K562 (cell line): Measurements from ENCODE around the gene GDF7. TPM values are rescaled to one million over a fixed set of nuclear protein-coding genes. Genes with fewer than 3 reads are reported as not detected.

Experiments used
- ARHGAP35 ChIP-seq: fragments of 450-650 bp; IDR thresholded peaks from 2 replicates; pipeline ENCODE4 v1.6.1; 2018; ENCODE audit not compliant: partially characterized antibody
- CBX1 ChIP-seq: sonication (generic); IDR thresholded peaks from 2 replicates; pipeline ENCODE4 v1.6.1; 2016; ENCODE audit warnings: antibody characterized with exemption, low read depth, mild to moderate bottlenecking
- CHD4 ChIP-seq: fragments of 200-600 bp; sonication (generic); IDR thresholded peaks from 3 replicates; pipeline ENCODE4 v1.6.1; 2012; ENCODE audit warnings: low read depth, mild to moderate bottlenecking, mixed read lengths, low read length, inconsistent platforms; ENCODE audit not compliant: insufficient read depth, insufficient replicate concordance, poor library complexity, severe bottlenecking
- CREM ChIP-seq: IDR thresholded peaks from 2 replicates; pipeline ENCODE4 v1.6.1; 2014; ENCODE audit warnings: antibody characterized with exemption, low read depth
- HIVEP1 ChIP-seq: fragments of 250-450 bp; sonication (Bioruptor Pico); IDR thresholded peaks from 2 replicates; pipeline ENCODE4 v1.4.0; 2020; ENCODE audit warnings: mild to moderate bottlenecking
- HMG20B ChIP-seq: fragments of 250-450 bp; sonication (Bioruptor Pico); IDR thresholded peaks from 2 replicates; pipeline ENCODE4 v1.5.0; 2021; ENCODE audit warnings: mild to moderate bottlenecking
- ILK ChIP-seq: fragments of 450-650 bp; IDR thresholded peaks from 2 replicates; pipeline ENCODE4 v1.6.1; 2016; ENCODE audit warnings: missing genetic modification characterization, low read depth, mild to moderate bottlenecking, missing compliant biosample characterization, moderate library complexity, borderline replicate concordance
- KAT8 ChIP-seq: fragments of 450-650 bp; IDR thresholded peaks from 2 replicates; pipeline ENCODE4 v1.6.1; 2016; ENCODE audit warnings: low read depth, mild to moderate bottlenecking
- NFIX ChIP-seq: fragments of 250-450 bp; sonication (Bioruptor Pico); IDR thresholded peaks from 2 replicates; pipeline ENCODE4 v1.4.0; 2020; ENCODE audit warnings: low read depth, mild to moderate bottlenecking, moderate library complexity
- PTTG1 ChIP-seq: fragments of 450-650 bp; IDR thresholded peaks from 2 replicates; pipeline ENCODE4 v1.6.1; 2016; ENCODE audit warnings: low read depth, mild to moderate bottlenecking, missing genetic modification characterization, missing compliant biosample characterization
- SMAD2 ChIP-seq: fragments of 150-350 bp; IDR thresholded peaks from 2 replicates; pipeline ENCODE4 v1.6.1; 2014; ENCODE audit warnings: low read depth, mild to moderate bottlenecking, low read length
- ZNF121 ChIP-seq: sonication (generic); formaldehyde crosslinking; conservative IDR thresholded peaks from 2 replicates; pipeline ENCODE4 v1.8.0; 2022; ENCODE audit warnings: missing genetic modification reagents
- ZNF77 ChIP-seq: fragments of 250-450 bp; sonication (Bioruptor Pico); IDR thresholded peaks from 2 replicates; pipeline ENCODE4 v1.5.0; 2020
- polyA plus RNA-seq, 8 experiments: library from polyadenylated mRNA; depleted of rRNA in 4 of 8; stranded (reverse) in 5 of 8; unstranded in 3 of 8; fragments of >200 nt; fragmentation: Nextera tagmentation in 2 of 8; fragmentation: Illumina TruSeq in 1 of 8; extraction: Ambion mirVana in 2 of 8; extraction: Trizol in 1 of 8; gene quantifications; 2 replicates each; pipeline versions ENCODE4 v1.2.1 to v1.2.3, GENCODE V29; 2011 to 2014; ENCODE audit warnings: inconsistent platforms in 1 of 8, missing spikeins in 1 of 8
- total RNA-seq, 7 experiments: library from RNA; depleted of rRNA in 6 of 7; stranded (reverse); fragments of >200 nt in 6 of 7; fragmentation: Illumina TruSeq in 2 of 7; extraction: Trizol in 2 of 7; gene quantifications; 2 replicates each; pipeline versions ENCODE4 v1.2.1 to v1.2.3, GENCODE V29; 2011 to 2021; ENCODE audit warnings: low replicate concordance in 1 of 7
- TF ChIP-seq, protein P1 (sequence below): fragments of 250-450 bp; sonication (Bioruptor Pico); IDR thresholded peaks from 2 replicates; pipeline ENCODE4 v1.4.0; 2020
- TF ChIP-seq, protein P2 (sequence below): fragments of 450-650 bp; conservative IDR thresholded peaks from 2 replicates; pipeline ENCODE4 v1.6.1; 2016; ENCODE audit warnings: missing genetic modification characterization, low read depth, mild to moderate bottlenecking, missing compliant biosample characterization, moderate library complexity
- TF ChIP-seq, protein P3 (sequence below): fragments of 450-650 bp; IDR thresholded peaks from 2 replicates; pipeline ENCODE4 v1.6.1; 2016; ENCODE audit warnings: low read depth, mild to moderate bottlenecking, moderate library complexity
- TF ChIP-seq, protein P4 (sequence below), 2 experiments: fragments of 450-650 bp in 1 of 2; sonication (generic) in 1 of 2; formaldehyde crosslinking in 1 of 2; IDR thresholded peaks in 1 of 2; conservative IDR thresholded peaks in 1 of 2; 2 replicates each; pipeline versions ENCODE4 v1.6.1 to v1.8.1; 2016 to 2023; ENCODE audit warnings: mild to moderate bottlenecking in 2 of 2, moderate library complexity in 2 of 2, inconsistent platforms in 1 of 2, missing genetic modification reagents in 1 of 2

GDF7 gene
- total and polyA plus RNA-seq, 9 of the 15 experiments (the other 6 are each of a cell fraction or from before 2014, with no cell fraction given): 0.01 TPM; not detected in 7

DNA sequence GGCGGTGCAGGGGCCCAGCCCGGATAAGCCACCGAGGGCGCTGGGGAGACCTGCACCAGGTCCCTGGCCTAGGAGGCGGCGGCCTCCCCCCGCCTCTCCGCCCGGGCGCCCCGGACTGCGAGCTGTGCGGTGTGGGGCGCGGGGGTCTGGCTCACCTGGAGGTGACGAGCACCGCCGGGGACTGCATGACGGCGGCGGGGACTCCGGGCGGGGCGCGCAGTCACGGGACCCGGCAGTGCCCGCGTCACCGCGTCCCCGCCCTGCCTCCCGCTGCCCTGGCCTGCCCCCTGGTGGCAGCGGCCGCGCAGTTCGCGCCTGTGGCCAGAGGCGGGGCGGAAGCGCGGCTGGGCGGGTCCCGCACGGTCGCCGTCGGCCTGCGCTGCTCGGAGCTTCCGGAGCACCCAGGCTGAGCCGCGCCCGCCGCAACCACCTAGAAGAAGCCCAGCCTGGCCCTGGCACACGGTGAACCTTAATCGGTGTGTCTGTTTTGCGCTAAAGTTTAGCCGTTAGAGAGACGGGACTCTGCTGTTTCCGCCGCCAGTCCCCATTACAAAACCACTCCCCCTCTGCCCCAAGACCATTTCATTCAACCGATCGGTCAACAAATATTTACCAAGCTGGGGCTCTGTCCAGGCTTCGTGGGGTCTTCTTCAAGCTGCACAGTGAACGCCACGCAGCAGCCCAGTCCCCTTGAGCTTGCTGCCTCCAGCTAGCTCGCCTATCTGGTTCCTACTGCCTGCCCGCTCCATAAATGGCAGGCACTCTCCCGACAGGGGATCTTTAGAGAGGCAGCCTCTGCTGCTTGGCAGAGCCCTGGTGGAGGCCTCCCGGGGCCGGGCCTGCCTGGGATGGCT is 15.8 kb upstream of the GDF7 start, which contains the start of gene HS1BP3 (continued):
- TF ChIP-seq, protein P1, sequence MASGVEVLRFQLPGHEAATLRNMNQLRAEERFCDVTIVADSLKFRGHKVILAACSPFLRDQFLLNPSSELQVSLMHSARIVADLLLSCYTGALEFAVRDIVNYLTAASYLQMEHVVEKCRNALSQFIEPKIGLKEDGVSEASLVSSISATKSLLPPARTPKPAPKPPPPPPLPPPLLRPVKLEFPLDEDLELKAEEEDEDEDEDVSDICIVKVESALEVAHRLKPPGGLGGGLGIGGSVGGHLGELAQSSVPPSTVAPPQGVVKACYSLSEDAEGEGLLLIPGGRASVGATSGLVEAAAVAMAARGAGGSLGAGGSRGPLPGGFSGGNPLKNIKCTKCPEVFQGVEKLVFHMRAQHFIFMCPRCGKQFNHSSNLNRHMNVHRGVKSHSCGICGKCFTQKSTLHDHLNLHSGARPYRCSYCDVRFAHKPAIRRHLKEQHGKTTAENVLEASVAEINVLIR: peak; percentile 85
- TF ChIP-seq PTTG1 (tag): no peak
- no peak for TF ChIP-seq ARHGAP35
- TF ChIP-seq, protein P2, sequence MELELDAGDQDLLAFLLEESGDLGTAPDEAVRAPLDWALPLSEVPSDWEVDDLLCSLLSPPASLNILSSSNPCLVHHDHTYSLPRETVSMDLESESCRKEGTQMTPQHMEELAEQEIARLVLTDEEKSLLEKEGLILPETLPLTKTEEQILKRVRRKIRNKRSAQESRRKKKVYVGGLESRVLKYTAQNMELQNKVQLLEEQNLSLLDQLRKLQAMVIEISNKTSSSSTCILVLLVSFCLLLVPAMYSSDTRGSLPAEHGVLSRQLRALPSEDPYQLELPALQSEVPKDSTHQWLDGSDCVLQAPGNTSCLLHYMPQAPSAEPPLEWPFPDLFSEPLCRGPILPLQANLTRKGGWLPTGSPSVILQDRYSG (tag): no peak
- TF ChIP-seq CBX1: peak; percentile 45; the same call in 1 of the 2 replicates
- no peak for TF ChIP-seq SMAD2
- no peak for TF ChIP-seq KAT8
- peak; percentile 95 for TF ChIP-seq CREM
- TF ChIP-seq ZNF77 (CRISPR knock-in tag): no peak
- TF ChIP-seq ILK (tag): no peak
- TF ChIP-seq ZNF121: no peak
- TF ChIP-seq HIVEP1: no peak
- no peak for TF ChIP-seq NFIX
- TF ChIP-seq, protein P3, sequence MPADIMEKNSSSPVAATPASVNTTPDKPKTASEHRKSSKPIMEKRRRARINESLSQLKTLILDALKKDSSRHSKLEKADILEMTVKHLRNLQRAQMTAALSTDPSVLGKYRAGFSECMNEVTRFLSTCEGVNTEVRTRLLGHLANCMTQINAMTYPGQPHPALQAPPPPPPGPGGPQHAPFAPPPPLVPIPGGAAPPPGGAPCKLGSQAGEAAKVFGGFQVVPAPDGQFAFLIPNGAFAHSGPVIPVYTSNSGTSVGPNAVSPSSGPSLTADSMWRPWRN: no peak
- TF ChIP-seq CHD4: no peak
- TF ChIP-seq HMG20B (CRISPR knock-in tag): no peak
- TF ChIP-seq, protein P4, sequence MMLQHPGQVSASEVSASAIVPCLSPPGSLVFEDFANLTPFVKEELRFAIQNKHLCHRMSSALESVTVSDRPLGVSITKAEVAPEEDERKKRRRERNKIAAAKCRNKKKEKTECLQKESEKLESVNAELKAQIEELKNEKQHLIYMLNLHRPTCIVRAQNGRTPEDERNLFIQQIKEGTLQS (IDR thresholded peaks at IDR 0.05): 0 out of 2 replicates have a peak, but pooled peaks have one; percentile 7
- TF ChIP-seq, protein P4 (CRISPR knock-in tag; conservative IDR thresholded peaks at IDR 0.05): no peak
